ENCODE measurements around the gene GGT5.
"Not testable (repeated sequence)": the region's sequence is repeated elsewhere in the genome, so short reads cannot be mapped to it uniquely, and the experiment has no call there.

GGT5 gene

GRCh38 chr22:24245030-24245431, at the start of gene GGT5:
Gene GGT5 (minus strand): TSS chr22:24245082. CDS start chr22:24244725, 357 bp downstream.
- DNase-seq = not testable (repeated sequence)

- not testable (repeated sequence) for DNase-seq
Observed at GRCh38 chr22:24292202-24292830, 47.4 kb upstream of the GGT5 start.

- DNase-seq = no peak
Observed at GRCh38 chr22:24291515-24292201, 46.8 kb upstream of the GGT5 start.

GRCh38 chr22:24290459-24290858, 45.6 kb upstream of the GGT5 start:
- no peak for DNase-seq

GRCh38 chr22:24289741-24290163, 44.9 kb upstream of the GGT5 start:
- DNase-seq = no peak

- DNase-seq = no peak
Observed at GRCh38 chr22:24289114-24289513, 44.2 kb upstream of the GGT5 start.

GRCh38 chr22:24287801-24288200, 42.9 kb upstream of the GGT5 start:
- not testable (repeated sequence) for DNase-seq

GRCh38 chr22:24287212-24287611, 42.3 kb upstream of the GGT5 start:
- DNase-seq = not testable (repeated sequence)

- DNase-seq = peak in 1 of 58 donors; percentile 37
Observed at GRCh38 chr22:24285245-24285644, 40.4 kb upstream of the GGT5 start.

- DNase-seq = no peak
Observed at GRCh38 chr22:24284747-24285203, 39.9 kb upstream of the GGT5 start.

GRCh38 chr22:24282401-24282800, 37.5 kb upstream of the GGT5 start:
- DNase-seq = no peak

- not testable (repeated sequence) for DNase-seq
Observed at GRCh38 chr22:24280363-24280762, 35.5 kb upstream of the GGT5 start.

GRCh38 chr22:24274696-24275405, 30.0 kb upstream of the GGT5 start:
- DNase-seq = not testable (repeated sequence)

- not testable (repeated sequence) for DNase-seq
Observed at GRCh38 chr22:24273906-24274305, 29.0 kb upstream of the GGT5 start.

GRCh38 chr22:24273031-24273430, 28.1 kb upstream of the GGT5 start:
- not testable (repeated sequence) for DNase-seq

- DNase-seq = peak in 2 of 58 donors; percentile 29 to 45
Observed at GRCh38 chr22:24271386-24271854, 26.5 kb upstream of the GGT5 start.

- DNase-seq = peak; percentile 60 to 96 (median 90)
Observed at GRCh38 chr22:24270556-24271385, 25.9 kb upstream of the GGT5 start, which contains the start of gene SPECC1L. Gene SPECC1L (plus strand): TSS chr22:24270831. CDS start chr22:24302232, 31,401 bp downstream.

- not testable (repeated sequence) for DNase-seq
Observed at GRCh38 chr22:24266495-24266894, 21.6 kb upstream of the GGT5 start.

- DNase-seq = no peak
Observed at GRCh38 chr22:24265734-24266133, 20.9 kb upstream of the GGT5 start.

- DNase-seq = not testable (repeated sequence)
Observed at GRCh38 chr22:24264329-24264896, 19.5 kb upstream of the GGT5 start.

All from anterior cingulate cortex (tissue), 58 donors.